ENCODE results near the gene WNK2.

The WNK2 gene

GRCh38 chr9:93236541-93237206, 52.7 kb downstream of the WNK2 start:
- Histone ChIP-seq H3K18ac (ENCODE audit: low read length) (no peak overlapping the region), H2BK12ac (ENCODE audit: low read length) (no peak overlapping the region), H3K79me1 (ENCODE audit: low read depth, low read length) (no peaks in the 10 kb centered on the region), H3K9me3 (replicated peaks in 1 of 2; ENCODE audit: control insufficient read depth in 2 of 2, insufficient read depth in 1 of 2, low read depth in 1 of 2, low read length in 2 of 2) (no peaks in the 10 kb centered on the region), H3K4ac (ENCODE audit: low read length) (no peak overlapping the region), H2BK5ac (ENCODE audit: low read length) (no peak overlapping the region), H3K4me3 (ENCODE audit: low read length in 2 of 2) (peak overlapping the region in 1 of 2 donors; percentile 40), H4K91ac (ENCODE audit: low read depth, low read length, poor library complexity) (no peak overlapping the region), H4K8ac (ENCODE audit: low read depth, low read length) (no peak overlapping the region), H3K36me3 (replicated peaks in 1 of 2; ENCODE audit: control insufficient read depth in 2 of 2, insufficient read depth in 2 of 2, low read length in 2 of 2) (peaks cover 0 to 8% of the 10 kb centered on the region in 2 donors), H2BK15ac (ENCODE audit: low read length) (no peak overlapping the region), H3K27ac (replicated peaks; ENCODE audit: low read length) (no peak overlapping the region), H2AFZ (ENCODE audit: low read length) (no peak overlapping the region), H3K14ac (ENCODE audit: low read length) (no peak overlapping the region), H2BK120ac (ENCODE audit: low read depth, low read length) (no peak overlapping the region), H3K4me1 (ENCODE audit: control insufficient read depth in 2 of 2, insufficient read depth in 1 of 2, low read depth in 1 of 2, low read length in 2 of 2) (peaks cover 0 to 4% of the 10 kb centered on the region in 2 donors), H3K27me3 (ENCODE audit: control insufficient read depth in 3 of 3, insufficient read depth in 3 of 3, low read depth in 1 of 3, low read length in 3 of 3) (no peaks in the 10 kb centered on the region), H3K4me2 (ENCODE audit: insufficient read depth, low read length, poor library complexity, severe bottlenecking) (no peak overlapping the region), H3K23ac (ENCODE audit: low read depth, low read length, poor library complexity) (no peak overlapping the region), H3K9ac (ENCODE audit: low read depth, low read length, poor library complexity) (no peak overlapping the region), H2AK5ac (ENCODE audit: low read depth, low read length) (no peak overlapping the region)
- DNase-seq (ENCODE audit: low spot score) = no peak
- no CpG with 5 or more reads among the region's 15 CpGs for WGBS, 2 donors (ENCODE audit: extremely low coverage in 2 of 2, insufficient read length in 2 of 2, insufficient replicate concordance in 1 of 2)

- Histone ChIP-seq H3K14ac (ENCODE audit: low read length) (no peak overlapping the region), H3K9ac (ENCODE audit: low read depth, low read length, poor library complexity) (no peak overlapping the region), H2AFZ (ENCODE audit: low read length) (no peak overlapping the region), H4K8ac (ENCODE audit: low read depth, low read length) (no peak overlapping the region), H3K9me3 (replicated peaks in 1 of 2; ENCODE audit: control insufficient read depth in 2 of 2, insufficient read depth in 1 of 2, low read depth in 1 of 2, low read length in 2 of 2) (no peaks in the 10 kb centered on the region), H3K27me3 (ENCODE audit: control insufficient read depth in 3 of 3, insufficient read depth in 3 of 3, low read depth in 1 of 3, low read length in 3 of 3) (no peaks in the 10 kb centered on the region), H4K91ac (ENCODE audit: low read depth, low read length, poor library complexity) (no peak overlapping the region), H2BK120ac (ENCODE audit: low read depth, low read length) (no peak overlapping the region), H3K4ac (ENCODE audit: low read length) (no peak overlapping the region), H2BK15ac (ENCODE audit: low read length) (no peak overlapping the region), H3K4me1 (ENCODE audit: control insufficient read depth in 2 of 2, insufficient read depth in 1 of 2, low read depth in 1 of 2, low read length in 2 of 2) (peaks cover 0 to 3% of the 10 kb centered on the region in 2 donors), H3K23ac (ENCODE audit: low read depth, low read length, poor library complexity) (peak overlapping the region; percentile 19), H3K27ac (replicated peaks; ENCODE audit: low read length) (no peak overlapping the region), H2AK5ac (ENCODE audit: low read depth, low read length) (no peak overlapping the region), H2BK12ac (ENCODE audit: low read length) (no peak overlapping the region), H3K79me1 (ENCODE audit: low read depth, low read length) (no peaks in the 10 kb centered on the region), H3K4me2 (ENCODE audit: insufficient read depth, low read length, poor library complexity, severe bottlenecking) (no peak overlapping the region), H3K36me3 (replicated peaks in 1 of 2; ENCODE audit: control insufficient read depth in 2 of 2, insufficient read depth in 2 of 2, low read length in 2 of 2) (peaks cover 0 to 10% of the 10 kb centered on the region in 2 donors), H3K4me3 (ENCODE audit: low read length in 2 of 2) (no peak overlapping the region), H3K18ac (ENCODE audit: low read length) (no peak overlapping the region), H2BK5ac (ENCODE audit: low read length) (no peak overlapping the region)
- DNase-seq (ENCODE audit: low spot score) = no peak
- no CpG with 5 or more reads among the region's 2 CpGs for WGBS, 2 donors (ENCODE audit: extremely low coverage in 2 of 2, insufficient read length in 2 of 2, insufficient replicate concordance in 1 of 2)
Measured at GRCh38 chr9:93237540-93237939, 53.6 kb downstream of the WNK2 start.

GRCh38 chr9:93238953-93239925, 55.3 kb downstream of the WNK2 start:
- peaks cover 6 to 14% of the 10 kb centered on the region in 2 donors for H3K4me1 ChIP-seq (ENCODE audit: control insufficient read depth in 2 of 2, insufficient read depth in 1 of 2, low read depth in 1 of 2, low read length in 2 of 2)
- H3K18ac ChIP-seq (ENCODE audit: low read length) = peak overlapping the region; percentile 36
- H3K4ac ChIP-seq (ENCODE audit: low read length) = no peak overlapping the region
- no CpG with 5 or more reads among the region's 19 CpGs for WGBS, 2 donors (ENCODE audit: extremely low coverage in 2 of 2, insufficient read length in 2 of 2, insufficient replicate concordance in 1 of 2)
- no peaks in the 10 kb centered on the region for H3K27me3 ChIP-seq (ENCODE audit: control insufficient read depth in 3 of 3, insufficient read depth in 3 of 3, low read depth in 1 of 3, low read length in 3 of 3)
- H3K23ac ChIP-seq (ENCODE audit: low read depth, low read length, poor library complexity) = peak overlapping the region; percentile 61
- DNase-seq (ENCODE audit: low spot score) = no peak
- no peak overlapping the region for H2BK12ac ChIP-seq (ENCODE audit: low read length)
- H3K79me1 ChIP-seq (ENCODE audit: low read depth, low read length) = no peaks in the 10 kb centered on the region
- H3K4me3 ChIP-seq (ENCODE audit: low read length in 2 of 2) = no peak overlapping the region
- peaks cover 0 to 10% of the 10 kb centered on the region in 2 donors for H3K36me3 ChIP-seq (replicated peaks in 1 of 2; ENCODE audit: control insufficient read depth in 2 of 2, insufficient read depth in 2 of 2, low read length in 2 of 2)
- peak overlapping the region; percentile 72 for H2BK5ac ChIP-seq (ENCODE audit: low read length)
- H3K4me2 ChIP-seq (ENCODE audit: insufficient read depth, low read length, poor library complexity, severe bottlenecking) = no peak overlapping the region
- H4K8ac ChIP-seq (ENCODE audit: low read depth, low read length) = no peak overlapping the region
- no peaks in the 10 kb centered on the region for H3K9me3 ChIP-seq (replicated peaks in 1 of 2; ENCODE audit: control insufficient read depth in 2 of 2, insufficient read depth in 1 of 2, low read depth in 1 of 2, low read length in 2 of 2)
- no peak overlapping the region for H3K9ac ChIP-seq (ENCODE audit: low read depth, low read length, poor library complexity)
- no peak overlapping the region for H2BK120ac ChIP-seq (ENCODE audit: low read depth, low read length)
- no peak overlapping the region for H3K14ac ChIP-seq (ENCODE audit: low read length)
- H3K27ac ChIP-seq (replicated peaks; ENCODE audit: low read length) = no peak overlapping the region
- no peak overlapping the region for H2AK5ac ChIP-seq (ENCODE audit: low read depth, low read length)
- H4K91ac ChIP-seq (ENCODE audit: low read depth, low read length, poor library complexity) = no peak overlapping the region
- peak overlapping the region; percentile 3 for H2BK15ac ChIP-seq (ENCODE audit: low read length)
- H2AFZ ChIP-seq (ENCODE audit: low read length) = no peak overlapping the region

- WGBS, 2 donors (ENCODE audit: extremely low coverage in 2 of 2, insufficient read length in 2 of 2, insufficient replicate concordance in 1 of 2) = no CpG with 5 or more reads among the region's 9 CpGs
- no peak overlapping the region for H3K14ac ChIP-seq (ENCODE audit: low read length)
- no peak overlapping the region for H3K23ac ChIP-seq (ENCODE audit: low read depth, low read length, poor library complexity)
- no peak overlapping the region for H4K8ac ChIP-seq (ENCODE audit: low read depth, low read length)
- H2BK15ac ChIP-seq (ENCODE audit: low read length) = no peak overlapping the region
- H4K91ac ChIP-seq (ENCODE audit: low read depth, low read length, poor library complexity) = no peak overlapping the region
- no peak overlapping the region for H2AK5ac ChIP-seq (ENCODE audit: low read depth, low read length)
- no peak overlapping the region for H3K9ac ChIP-seq (ENCODE audit: low read depth, low read length, poor library complexity)
- no peak overlapping the region for H2AFZ ChIP-seq (ENCODE audit: low read length)
- H3K4ac ChIP-seq (ENCODE audit: low read length) = no peak overlapping the region
- H3K36me3 ChIP-seq (replicated peaks in 1 of 2; ENCODE audit: control insufficient read depth in 2 of 2, insufficient read depth in 2 of 2, low read length in 2 of 2) = peaks cover 0 to 9% of the 10 kb centered on the region in 2 donors
- no peaks in the 10 kb centered on the region for H3K9me3 ChIP-seq (replicated peaks in 1 of 2; ENCODE audit: control insufficient read depth in 2 of 2, insufficient read depth in 1 of 2, low read depth in 1 of 2, low read length in 2 of 2)
- H3K27ac ChIP-seq (replicated peaks; ENCODE audit: low read length) = no peak overlapping the region
- H3K18ac ChIP-seq (ENCODE audit: low read length) = no peak overlapping the region
- no peak overlapping the region for H2BK120ac ChIP-seq (ENCODE audit: low read depth, low read length)
- no peak overlapping the region for H2BK12ac ChIP-seq (ENCODE audit: low read length)
- H2BK5ac ChIP-seq (ENCODE audit: low read length) = no peak overlapping the region
- no peak for DNase-seq (ENCODE audit: low spot score)
- H3K4me1 ChIP-seq (ENCODE audit: control insufficient read depth in 2 of 2, insufficient read depth in 1 of 2, low read depth in 1 of 2, low read length in 2 of 2) = peaks cover 6 to 14% of the 10 kb centered on the region in 2 donors
- H3K79me1 ChIP-seq (ENCODE audit: low read depth, low read length) = no peaks in the 10 kb centered on the region
- H3K4me3 ChIP-seq (ENCODE audit: low read length in 2 of 2) = no peak overlapping the region
- H3K4me2 ChIP-seq (ENCODE audit: insufficient read depth, low read length, poor library complexity, severe bottlenecking) = no peak overlapping the region
- H3K27me3 ChIP-seq (ENCODE audit: control insufficient read depth in 3 of 3, insufficient read depth in 3 of 3, low read depth in 1 of 3, low read length in 3 of 3) = no peaks in the 10 kb centered on the region
Measured at GRCh38 chr9:93240891-93241334, 57.0 kb downstream of the WNK2 start.

Data from neuronal stem cell (in vitro differentiated cells).